Amygdala (tissue), 56 donors: ENCODE measurements around the gene GLIS2.

Experiments used
- DNase-seq, 56 donors: peaks; one replicate each; lab custom pipeline; 2025; lab: John Stamatoyannopoulos, UW

The GLIS2 gene

GRCh38 chr16:4318967-4319366 is 3.1 kb downstream of the GLIS2 start:
- no peak for DNase-seq

- DNase-seq = no peak
Observed at GRCh38 chr16:4319454-4320421, 3.9 kb downstream of the GLIS2 start.

DNA sequence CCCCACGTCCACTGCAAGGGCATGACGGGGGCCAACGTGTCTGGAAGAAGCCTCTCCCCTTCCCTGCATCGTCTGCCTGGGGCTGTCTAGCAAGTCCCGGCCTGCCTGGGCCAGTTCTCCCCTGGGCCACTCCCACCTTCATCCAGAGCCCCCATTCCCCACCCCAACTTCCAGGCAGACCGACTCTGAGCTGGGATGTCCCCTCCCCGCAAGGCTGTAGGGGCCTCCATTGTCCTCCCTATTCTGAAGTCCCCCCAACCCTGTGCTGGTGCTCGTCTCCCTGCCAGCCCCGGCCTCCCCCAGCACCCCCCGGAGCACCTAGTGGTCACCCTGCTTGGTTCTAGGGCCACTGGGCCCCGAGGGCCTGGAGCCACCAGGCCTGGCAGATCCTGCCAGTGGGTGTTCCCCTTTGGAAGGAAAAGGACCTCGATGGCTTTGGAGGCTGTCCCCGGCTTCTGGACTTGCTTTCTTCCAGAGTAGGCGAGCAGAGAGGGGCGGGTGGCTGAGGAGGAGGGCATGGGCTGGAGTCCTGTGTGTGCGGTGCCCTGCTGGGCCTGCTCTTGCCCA is 4.8 kb downstream of the GLIS2 start:
- no peak for DNase-seq

DNA sequence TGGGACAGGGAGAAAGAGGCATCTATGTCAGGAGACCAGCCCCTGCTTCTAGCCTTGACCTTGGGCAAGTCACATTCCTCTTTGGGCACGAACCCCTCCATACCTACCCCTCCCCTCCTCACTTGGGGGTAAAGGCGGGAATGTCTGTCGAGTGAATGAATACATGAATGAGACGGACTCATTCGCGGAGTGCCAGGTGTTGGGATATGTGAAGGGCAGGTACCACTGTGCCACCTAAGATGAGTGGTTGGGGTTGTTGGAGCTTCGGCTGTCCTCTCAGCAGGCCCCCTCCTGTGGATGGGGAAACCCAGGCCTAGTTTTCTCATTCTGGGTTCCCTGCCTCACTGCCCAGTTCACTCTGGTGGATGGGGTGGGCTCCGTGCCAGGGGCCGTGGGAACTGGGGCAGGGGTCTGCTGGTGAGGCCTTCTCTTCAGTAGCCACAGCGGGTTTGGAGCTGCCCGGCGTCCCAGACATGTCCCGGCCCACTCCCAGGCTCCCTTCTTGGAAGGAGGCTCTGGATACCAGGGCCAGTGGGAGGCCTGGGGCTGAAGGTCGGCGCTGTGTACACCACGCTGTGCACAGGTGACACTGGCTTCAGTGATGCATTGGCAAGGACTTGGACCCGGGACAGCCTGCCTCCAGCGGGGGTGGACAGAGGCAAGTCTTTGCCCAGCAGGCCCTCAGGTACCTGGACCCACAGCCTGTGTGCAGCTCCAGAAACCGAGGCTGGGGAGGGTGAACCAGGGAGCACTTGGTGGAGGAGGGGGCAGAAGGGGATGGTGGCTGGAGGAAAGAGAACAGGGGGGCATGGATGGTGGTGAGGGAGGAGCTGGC is 5.6 kb downstream of the GLIS2 start:
- DNase-seq = no peak

GRCh38 chr16:4322121-4323052 is 6.5 kb downstream of the GLIS2 start:
- no peak for DNase-seq

DNA sequence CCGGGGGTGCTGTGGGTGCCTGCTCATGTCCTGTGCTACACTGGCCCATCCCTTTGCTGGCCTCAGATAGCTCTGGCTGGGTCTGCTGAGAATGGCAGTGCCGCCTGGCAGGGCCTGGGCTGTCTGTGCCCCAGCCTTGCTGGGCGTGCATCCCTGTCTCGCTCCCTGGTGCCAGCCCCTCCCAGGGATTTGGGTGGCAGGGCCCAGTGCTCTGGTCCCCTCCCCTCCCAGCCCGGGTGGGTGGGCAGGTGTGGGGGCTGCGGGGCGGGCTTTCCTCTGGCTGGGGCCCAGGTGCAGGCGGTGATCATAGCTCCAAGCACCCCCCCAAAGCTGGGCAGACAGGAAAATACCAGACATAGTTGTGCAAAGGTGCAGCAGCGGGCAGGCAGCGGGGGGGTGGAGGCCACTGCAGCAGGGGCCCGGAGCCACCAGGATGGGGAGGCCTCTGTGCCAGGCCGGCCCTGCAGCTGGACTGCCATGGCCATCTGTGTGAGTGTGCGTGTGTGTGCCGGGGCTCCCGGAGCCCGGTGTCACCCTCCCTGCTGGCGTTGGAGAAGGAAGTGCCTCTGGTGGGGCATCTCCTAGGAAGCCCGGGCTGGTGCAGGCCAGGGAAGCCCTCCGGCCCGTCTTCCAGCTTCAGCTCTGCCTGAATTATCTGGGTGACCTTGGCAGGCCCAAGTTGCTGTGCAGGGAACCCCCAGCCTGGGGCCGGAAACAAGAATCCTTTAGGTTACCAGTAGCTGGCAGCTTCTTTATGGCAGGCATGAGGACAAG is 7.4 kb downstream of the GLIS2 start:
- DNase-seq = peak in 29 of 56 donors; percentile 9 to 76 (median 36)

- DNase-seq = peak in 1 of 56 donors; percentile 33
Observed at GRCh38 chr16:4323845-4324488, 8.1 kb downstream of the GLIS2 start.

- DNase-seq = no peak
Observed at GRCh38 chr16:4324492-4325252, 8.8 kb downstream of the GLIS2 start.

DNA sequence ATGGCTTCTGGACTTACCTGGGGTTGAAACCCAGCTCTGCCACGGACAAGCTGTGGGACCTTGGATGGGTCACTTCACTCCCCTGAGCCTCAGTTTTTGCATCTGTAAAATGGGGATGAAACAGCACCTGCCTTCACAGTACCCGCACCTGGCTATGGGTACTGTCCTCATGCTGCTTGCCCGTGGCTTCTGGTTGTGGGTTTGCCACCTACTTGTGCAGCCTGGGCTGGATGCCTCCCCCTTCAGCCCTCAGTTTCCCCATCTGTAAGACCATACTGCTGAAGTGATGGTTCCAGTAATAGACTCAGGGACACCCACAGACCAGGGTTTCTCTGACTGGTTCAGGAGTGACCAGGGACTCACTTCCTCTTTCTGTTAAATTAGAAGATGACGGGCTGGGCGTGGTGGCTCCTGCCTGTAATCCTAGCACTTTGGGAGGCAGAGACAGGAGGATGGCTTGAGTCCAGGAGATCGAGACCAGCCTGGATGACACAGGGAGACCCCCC is 9.4 kb downstream of the GLIS2 start:
- DNase-seq = no peak

DNA sequence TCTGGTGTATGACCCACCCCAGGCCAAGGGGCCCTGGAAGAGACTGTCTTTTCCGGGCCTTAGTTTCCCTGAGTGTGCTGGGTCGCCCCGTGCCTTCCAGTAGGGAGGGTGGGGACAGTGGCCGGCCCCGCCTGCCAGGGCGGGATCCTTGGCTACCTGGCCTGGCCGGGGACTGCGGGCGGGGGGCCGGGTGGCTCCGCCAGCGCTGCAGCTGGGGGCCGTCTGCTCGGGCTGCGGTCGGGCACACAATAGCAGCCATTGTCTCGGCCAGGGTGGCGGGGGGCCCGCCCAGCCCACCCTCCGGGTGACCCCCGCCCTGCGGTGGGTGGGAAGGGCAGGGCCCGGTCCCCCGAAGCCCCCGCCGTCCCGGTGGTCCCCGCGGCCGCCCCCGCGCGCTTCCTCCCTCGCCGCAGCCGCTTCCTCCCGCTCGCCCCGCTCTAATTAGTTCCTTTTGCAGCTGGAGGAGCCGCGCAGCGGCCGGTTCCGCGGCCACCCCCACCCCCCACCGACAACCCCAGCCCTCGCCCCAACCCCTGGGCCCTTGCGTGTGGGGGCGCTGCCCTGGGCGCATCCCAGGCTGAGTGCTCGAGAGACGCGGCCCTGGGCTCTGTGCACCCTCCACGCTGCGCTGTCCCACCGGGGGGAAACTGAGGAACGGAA is 11.6 kb downstream of the GLIS2 start:
- peak in 3 of 56 donors; percentile 24 to 58 (median 39) for DNase-seq

- peak in 48 of 56 donors; percentile 19 to 79 (median 54) for DNase-seq
Observed at GRCh38 chr16:4328046-4328781, 12.3 kb downstream of the GLIS2 start.

DNA sequence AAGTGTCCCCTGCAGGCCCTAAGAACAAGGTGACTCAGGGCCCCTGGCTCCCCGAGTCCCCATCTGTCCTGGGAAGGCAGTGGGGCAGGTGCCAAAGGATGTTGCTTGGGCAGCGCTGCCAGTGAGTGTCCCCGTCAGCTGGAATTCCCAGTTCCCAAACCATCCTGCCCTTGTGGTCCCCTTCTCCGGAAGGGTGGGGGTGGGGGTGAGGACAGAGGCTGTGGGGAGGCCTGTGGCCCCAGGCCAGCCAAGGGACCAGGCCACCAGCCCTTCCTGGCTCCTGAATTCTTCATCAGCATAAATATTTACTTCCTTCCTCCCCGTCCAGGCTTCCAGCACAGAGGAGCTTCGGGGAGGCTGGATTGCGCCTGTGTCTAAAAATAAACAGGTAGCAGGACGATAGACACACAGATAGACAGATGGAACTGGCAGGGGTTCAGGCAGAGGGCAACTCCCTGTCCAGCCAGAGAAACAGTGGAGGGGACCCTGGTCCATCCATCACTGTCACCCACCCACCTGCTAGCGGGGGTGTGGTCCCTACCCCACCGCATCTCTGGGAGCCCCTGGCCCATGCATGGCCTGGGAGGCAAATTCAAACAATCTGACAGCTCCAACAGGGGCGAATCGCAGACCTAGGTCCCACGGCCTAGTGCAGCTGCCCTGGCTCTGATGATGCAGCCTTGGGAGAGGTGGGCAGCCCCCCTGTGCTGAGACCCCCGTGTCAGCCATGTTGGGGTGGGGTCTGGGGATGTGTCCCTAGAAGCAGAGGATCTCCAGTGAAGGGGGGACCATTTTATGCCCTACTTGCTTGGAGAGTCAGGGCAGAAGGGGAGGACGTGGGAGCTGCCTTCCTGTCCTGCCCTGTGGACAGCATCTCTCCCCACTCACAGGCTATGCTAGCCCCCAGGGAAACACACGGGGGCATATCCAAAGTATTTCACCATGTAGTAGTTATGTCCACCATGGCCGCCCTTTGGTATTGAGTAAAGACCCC is 13.2 kb downstream of the GLIS2 start:
- DNase-seq = no peak

DNA sequence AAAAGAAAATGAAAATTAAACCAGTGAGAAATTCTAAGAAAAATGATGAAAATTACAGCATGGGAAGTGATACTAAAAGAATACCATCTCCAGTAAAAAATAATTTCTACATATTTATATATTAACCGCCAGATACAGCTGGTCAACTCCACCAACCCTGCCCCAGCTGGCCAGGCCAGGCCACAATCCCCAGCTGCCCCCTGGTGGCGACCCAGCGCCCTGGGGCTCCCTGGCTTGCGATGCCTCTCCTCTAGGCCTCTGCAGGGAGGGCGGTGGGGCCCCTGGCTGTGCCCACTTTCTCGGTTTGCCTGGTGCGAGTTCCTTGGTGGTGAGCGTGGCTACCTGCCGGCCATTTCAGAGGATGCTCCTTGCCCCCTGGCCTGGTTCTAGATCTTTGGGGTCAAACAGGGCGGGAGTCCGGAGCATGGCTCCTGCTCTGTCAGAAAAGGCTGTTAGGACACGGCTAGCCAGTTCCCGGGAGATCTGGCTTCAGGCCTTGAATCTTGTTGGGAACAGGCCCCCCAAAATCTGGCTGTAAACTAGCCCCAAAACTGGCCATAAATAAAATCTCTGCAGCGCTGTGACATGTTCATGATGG is 14.5 kb downstream of the GLIS2 start:
- peak in 48 of 56 donors; percentile 8 to 84 (median 49) for DNase-seq

GRCh38 chr16:4332083-4332482 is 16.2 kb downstream of the GLIS2 start:
- DNase-seq = no peak
